Glutamatergic neuron (in vitro differentiated cells): ENCODE measurements around the gene ARTN. TPM values are rescaled to one million over a fixed set of nuclear protein-coding genes. Genes with fewer than 3 reads are reported as not detected.

ENCODE experiments used
- DNase-seq: peaks from one replicate; pipeline ENCODE4 v3.0.0; 2022
- H3K27ac Mint-ChIP-seq: one replicate; pipeline ENCODE4 v1.8.0; 2020; ENCODE audit warnings: mild to moderate bottlenecking, mixed read lengths, inconsistent platforms; ENCODE audit not compliant: unreplicated experiment
- H3K27me3 Mint-ChIP-seq: one replicate; pipeline ENCODE4 v1.8.0; 2020; ENCODE audit warnings: mild to moderate bottlenecking, moderate library complexity, mixed read lengths, inconsistent platforms; ENCODE audit not compliant: unreplicated experiment
- H3K36me3 Mint-ChIP-seq: one replicate; pipeline ENCODE4 v1.8.0; 2020; ENCODE audit warnings: mild to moderate bottlenecking, mixed read lengths, inconsistent platforms; ENCODE audit not compliant: unreplicated experiment
- H3K4me1 Mint-ChIP-seq: one replicate; pipeline ENCODE4 v1.8.0; 2020; ENCODE audit warnings: mild to moderate bottlenecking, low read depth, mixed read lengths, inconsistent platforms; ENCODE audit not compliant: unreplicated experiment
- H3K4me3 Mint-ChIP-seq: one replicate; pipeline ENCODE4 v1.8.0; 2020; ENCODE audit warnings: mild to moderate bottlenecking, mixed read lengths, inconsistent platforms; ENCODE audit not compliant: unreplicated experiment
- H3K9me3 Mint-ChIP-seq: one replicate; pipeline ENCODE4 v1.8.0; 2020; ENCODE audit warnings: mild to moderate bottlenecking, moderate library complexity, mixed read lengths, inconsistent platforms; ENCODE audit not compliant: unreplicated experiment
- total RNA-seq: library from RNA; stranded (reverse); fragmentation: NEBNext Ultra II Directional; extraction: Animal tissue kit (Norgen Biotek cat#: 25700); gene quantifications from one replicate; pipeline ENCODE4 v1.2.1, GENCODE V29; 2021; ENCODE audit not compliant: unreplicated experiment
- TF ChIP-seq, protein P1 (sequence below): fragments of 200-600 bp; sonication (generic); IDR thresholded peaks from one replicate; pipeline ENCODE4 v1.5.0; 2021; ENCODE audit not compliant: partially characterized antibody, unreplicated experiment

The ARTN gene
- total RNA-seq, 1 donor from 2014 or later = not detected

GRCh38 chr1:43957407-43958040 lies 23.9 kb downstream of the ARTN start:
- Mint-ChIP-seq H3K36me3 (no peaks in the 10 kb centered on the region), H3K27me3 (peaks cover 1% of the 10 kb centered on the region), H3K9me3 (peaks cover 2% of the 10 kb centered on the region), H3K4me1 (no peaks in the 10 kb centered on the region), H3K27ac (no peak overlapping the region), H3K4me3 (no peak overlapping the region)
- TF ChIP-seq, protein P1, sequence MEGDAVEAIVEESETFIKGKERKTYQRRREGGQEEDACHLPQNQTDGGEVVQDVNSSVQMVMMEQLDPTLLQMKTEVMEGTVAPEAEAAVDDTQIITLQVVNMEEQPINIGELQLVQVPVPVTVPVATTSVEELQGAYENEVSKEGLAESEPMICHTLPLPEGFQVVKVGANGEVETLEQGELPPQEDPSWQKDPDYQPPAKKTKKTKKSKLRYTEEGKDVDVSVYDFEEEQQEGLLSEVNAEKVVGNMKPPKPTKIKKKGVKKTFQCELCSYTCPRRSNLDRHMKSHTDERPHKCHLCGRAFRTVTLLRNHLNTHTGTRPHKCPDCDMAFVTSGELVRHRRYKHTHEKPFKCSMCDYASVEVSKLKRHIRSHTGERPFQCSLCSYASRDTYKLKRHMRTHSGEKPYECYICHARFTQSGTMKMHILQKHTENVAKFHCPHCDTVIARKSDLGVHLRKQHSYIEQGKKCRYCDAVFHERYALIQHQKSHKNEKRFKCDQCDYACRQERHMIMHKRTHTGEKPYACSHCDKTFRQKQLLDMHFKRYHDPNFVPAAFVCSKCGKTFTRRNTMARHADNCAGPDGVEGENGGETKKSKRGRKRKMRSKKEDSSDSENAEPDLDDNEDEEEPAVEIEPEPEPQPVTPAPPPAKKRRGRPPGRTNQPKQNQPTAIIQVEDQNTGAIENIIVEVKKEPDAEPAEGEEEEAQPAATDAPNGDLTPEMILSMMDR = no peak
- DNase-seq = no peak

DNA sequence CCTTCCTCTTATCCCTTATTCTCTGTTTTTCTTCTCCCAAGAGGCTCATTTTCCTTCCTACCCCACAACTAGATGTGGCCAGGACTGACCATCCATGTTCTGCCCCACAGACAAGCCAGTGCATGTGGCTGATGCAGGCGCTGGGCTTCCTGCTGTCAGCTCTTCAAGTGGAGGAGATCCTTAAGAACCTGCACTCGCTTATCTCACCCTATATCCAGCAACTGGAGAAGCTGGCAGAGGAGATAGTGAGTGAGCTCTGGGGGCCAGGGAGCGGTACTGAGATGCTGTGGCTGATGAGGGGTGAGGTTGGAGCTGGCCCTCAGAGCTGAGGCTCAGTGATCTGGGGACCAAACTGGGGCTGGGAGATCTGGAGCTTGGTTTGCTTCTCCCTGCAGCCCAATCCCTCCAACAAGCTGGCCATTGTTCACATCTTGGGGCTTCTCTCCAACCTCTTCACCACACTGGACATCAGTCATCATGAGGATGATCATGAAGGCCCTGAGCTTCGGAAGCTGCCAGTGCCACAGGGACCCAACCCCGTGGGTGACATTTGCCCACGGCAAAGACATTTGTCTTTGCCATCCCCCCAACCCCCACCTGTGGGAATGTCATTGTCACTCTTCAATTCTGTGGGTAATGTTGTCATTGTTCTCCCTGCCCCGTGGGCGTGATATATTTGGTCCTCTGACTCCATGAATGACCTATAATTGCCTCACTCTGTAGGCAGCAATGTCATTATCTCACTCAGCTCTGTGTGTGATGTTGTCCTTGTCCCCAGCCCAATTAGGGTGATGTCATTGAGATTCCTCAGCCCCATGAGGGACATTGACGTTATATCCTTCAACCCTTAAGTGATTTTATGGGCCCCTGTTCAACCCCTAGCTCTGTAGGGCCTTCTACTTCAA lies 25.0 kb downstream of the ARTN start:
- no peak overlapping the region for H3K27ac Mint-ChIP-seq
- TF ChIP-seq, protein P1 = no peak
- no peak for DNase-seq
- peaks cover 1% of the 10 kb centered on the region for H3K27me3 Mint-ChIP-seq
- H3K4me3 Mint-ChIP-seq = no peak overlapping the region
- no peaks in the 10 kb centered on the region for H3K36me3 Mint-ChIP-seq
- no peaks in the 10 kb centered on the region for H3K4me1 Mint-ChIP-seq
- peaks cover 2% of the 10 kb centered on the region for H3K9me3 Mint-ChIP-seq

DNA sequence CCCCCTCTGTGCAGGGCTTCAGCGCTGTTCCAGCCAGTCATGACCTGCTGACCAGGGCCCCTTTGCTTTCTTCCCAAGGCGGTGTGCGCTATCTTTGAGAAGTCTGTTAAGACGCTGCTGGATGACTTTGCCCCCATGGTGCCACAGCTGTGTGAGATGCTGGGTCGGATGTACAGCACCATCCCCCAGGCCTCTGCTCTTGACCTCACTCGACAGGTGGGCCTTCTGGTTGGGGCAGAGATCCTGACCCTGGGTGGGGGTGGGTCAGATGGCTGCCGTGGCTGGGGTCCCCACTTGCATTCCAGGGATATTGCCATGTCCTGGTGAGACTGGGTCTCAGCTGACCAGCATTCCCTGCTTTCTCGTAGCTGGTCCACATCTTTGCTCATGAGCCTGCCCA lies 27.2 kb downstream of the ARTN start:
- H3K4me1 Mint-ChIP-seq = no peaks in the 10 kb centered on the region
- H3K36me3 Mint-ChIP-seq = no peaks in the 10 kb centered on the region
- TF ChIP-seq, protein P1 = no peak
- H3K9me3 Mint-ChIP-seq = peaks cover 2% of the 10 kb centered on the region
- H3K27me3 Mint-ChIP-seq = peaks cover 1% of the 10 kb centered on the region
- DNase-seq = no peak
- no peak overlapping the region for H3K27ac Mint-ChIP-seq
- no peak overlapping the region for H3K4me3 Mint-ChIP-seq

GRCh38 chr1:43961692-43962091 lies 28.1 kb downstream of the ARTN start:
- H3K4me1 Mint-ChIP-seq = no peaks in the 10 kb centered on the region
- peaks cover 1% of the 10 kb centered on the region for H3K27me3 Mint-ChIP-seq
- H3K27ac Mint-ChIP-seq = no peak overlapping the region
- TF ChIP-seq, protein P1 = no peak
- no peak overlapping the region for H3K4me3 Mint-ChIP-seq
- DNase-seq = no peak
- no peaks in the 10 kb centered on the region for H3K36me3 Mint-ChIP-seq
- H3K9me3 Mint-ChIP-seq = peaks cover 2% of the 10 kb centered on the region

GRCh38 chr1:43962324-43962723 lies 28.7 kb downstream of the ARTN start:
- DNase-seq = no peak
- no peak overlapping the region for H3K4me3 Mint-ChIP-seq
- TF ChIP-seq, protein P1 = no peak
- no peaks in the 10 kb centered on the region for H3K4me1 Mint-ChIP-seq
- H3K36me3 Mint-ChIP-seq = no peaks in the 10 kb centered on the region
- peaks cover under 1% of the 10 kb centered on the region for H3K27me3 Mint-ChIP-seq
- H3K9me3 Mint-ChIP-seq = peaks cover 3% of the 10 kb centered on the region
- H3K27ac Mint-ChIP-seq = no peak overlapping the region
